CD14-positive monocyte (primary cell): ENCODE measurements around the gene UBAC1. TPM values are rescaled to one million over a fixed set of nuclear protein-coding genes. Genes with fewer than 3 reads are reported as not detected.
"Not testable (repeated sequence)": the region's sequence is repeated elsewhere in the genome, so short reads cannot be mapped to it uniquely, and the experiment has no call there.

Source experiments
- DNase-seq, 3 donors: peaks; one replicate each; pipeline ENCODE4 v3.0.0-alpha.2; 2011 to 2022
- H2AFZ ChIP-seq: 2 replicates; pipeline ENCODE4 v1.6.0; 2012; ENCODE audit warnings: mild to moderate bottlenecking, low read depth, low read length, inconsistent platforms; ENCODE audit not compliant: insufficient read depth, poor library complexity, severe bottlenecking
- H3K27ac ChIP-seq, 2 donors: 1 replicate in 1 of 2; 2 replicates in 1 of 2; pipeline ENCODE4 v1.5.1; 2012 to 2013; ENCODE audit warnings: low read length in 2 of 2, control low read depth in 1 of 2, inconsistent platforms in 1 of 2, low read depth in 1 of 2, mild to moderate bottlenecking in 1 of 2
- H3K27me3 ChIP-seq, 2 donors: one replicate each; pipeline versions ENCODE4 v1.6.0 to v1.6.1; 2011 to 2013; ENCODE audit warnings: low read length in 2 of 2; ENCODE audit not compliant: control insufficient read depth in 2 of 2, insufficient read depth in 2 of 2
- H3K36me3 ChIP-seq, 2 donors: replicated peaks in 1 of 2; 1 replicate in 1 of 2; 2 replicates in 1 of 2; pipeline versions ENCODE4 v1.5.1 to v1.6.1; 2012 to 2013; ENCODE audit warnings: low read length in 2 of 2, control low read depth in 1 of 2, inconsistent platforms in 1 of 2, mild to moderate bottlenecking in 1 of 2; ENCODE audit not compliant: insufficient read depth in 2 of 2, control insufficient read depth in 1 of 2
- H3K4me1 ChIP-seq, 2 donors: 1 replicate in 1 of 2; 2 replicates in 1 of 2; pipeline versions ENCODE4 v1.5.1 to v1.6.1; 2012 to 2013; ENCODE audit warnings: low read length in 2 of 2, control low read depth in 1 of 2, inconsistent platforms in 1 of 2, mild to moderate bottlenecking in 1 of 2, moderate library complexity in 1 of 2; ENCODE audit not compliant: insufficient read depth in 2 of 2, control insufficient read depth in 1 of 2
- H3K4me2 ChIP-seq: replicated peaks from 2 replicates; pipeline ENCODE3; 2012; ENCODE audit warnings: low read length, moderate library complexity, mild to moderate bottlenecking; ENCODE audit not compliant: poor library complexity, severe bottlenecking; ENCODE audit errors: extremely low read depth
- H3K4me3 ChIP-seq, 3 experiments: fragments of 200-600 bp in 1 of 3; sonication (generic) in 1 of 3; replicated peaks in 1 of 3; 1 replicate in 2 of 3; 2 replicates in 1 of 3; pipeline ENCODE4 v1.5.1; 2011 to 2013; ENCODE audit warnings: low read length in 3 of 3, mild to moderate bottlenecking in 3 of 3, control low read depth in 2 of 3, low read depth in 2 of 3, inconsistent platforms in 1 of 3, moderate library complexity in 1 of 3
- H3K79me2 ChIP-seq: 2 replicates; pipeline ENCODE4 v1.6.0; 2012; ENCODE audit warnings: mild to moderate bottlenecking, control low read depth, inconsistent platforms, low read length, moderate library complexity; ENCODE audit not compliant: insufficient read depth
- H3K9ac ChIP-seq: 2 replicates; pipeline ENCODE4 v1.6.0; 2017; ENCODE audit warnings: low read length, mild to moderate bottlenecking; ENCODE audit not compliant: insufficient read depth, poor library complexity, severe bottlenecking
- H3K9me3 ChIP-seq, 2 donors: replicated peaks in 1 of 2; 1 replicate in 1 of 2; 2 replicates in 1 of 2; pipeline versions ENCODE4 v1.5.1 to v1.6.1; 2012 to 2013; ENCODE audit warnings: low read length in 2 of 2, control low read depth in 1 of 2; ENCODE audit not compliant: control insufficient read depth in 1 of 2, insufficient read depth in 1 of 2
- H4K20me1 ChIP-seq: 2 replicates; pipeline ENCODE4 v1.6.0; 2012; ENCODE audit warnings: mild to moderate bottlenecking, low read length, control low read depth, moderate library complexity; ENCODE audit not compliant: insufficient read depth
- H3K27ac Mint-ChIP-seq, 7 donors: one replicate each; pipeline ENCODE4 v1.8.0; 2020; ENCODE audit warnings: mild to moderate bottlenecking in 7 of 7, mixed read lengths in 7 of 7, moderate library complexity in 6 of 7, inconsistent platforms in 2 of 7
- H3K27me3 Mint-ChIP-seq, 3 donors: one replicate each; pipeline ENCODE4 v1.8.0; 2021 to 2022; ENCODE audit warnings: low read depth in 3 of 3, mild to moderate bottlenecking in 3 of 3, mixed read lengths in 3 of 3, moderate library complexity in 3 of 3, inconsistent platforms in 1 of 3
- H3K36me3 Mint-ChIP-seq, 2 donors: one replicate each; pipeline ENCODE4 v1.8.0; 2020; ENCODE audit warnings: mixed read lengths in 2 of 2, inconsistent platforms in 1 of 2, mild to moderate bottlenecking in 1 of 2
- H3K4me1 Mint-ChIP-seq: one replicate; pipeline ENCODE4 v1.8.0; 2020; ENCODE audit warnings: mild to moderate bottlenecking, mixed read lengths
- H3K4me3 Mint-ChIP-seq, 2 donors: one replicate each; pipeline ENCODE4 v1.8.0; 2020; ENCODE audit warnings: mild to moderate bottlenecking in 2 of 2, mixed read lengths in 2 of 2, moderate library complexity in 1 of 2
- H3K9me3 Mint-ChIP-seq, 7 donors: one replicate each; pipeline ENCODE4 v1.8.0; 2020 to 2022; ENCODE audit warnings: mixed read lengths in 7 of 7, mild to moderate bottlenecking in 6 of 7, moderate library complexity in 6 of 7, inconsistent platforms in 2 of 7
- WGBS: methylation state at CpG from one replicate; pipeline ENCODE4 v1.1.5; 2013; ENCODE audit warnings: missing lambda C conversion rate; ENCODE audit not compliant: insufficient coverage; 5-methylcytosine and 5-hydroxymethylcytosine counted together
- intact Hi-C, 2 donors: fragments of 100-400 bp; cut with micrococcal nuclease; formaldehyde crosslinking; loops; one replicate each; pipeline versions ENCODE4 v1.15.0 to v1.15.1; 2023
- polyA plus RNA-seq, 3 donors: library from polyadenylated mRNA; depleted of rRNA in 1 of 3; unstranded in 2 of 3; stranded (reverse) in 1 of 3; fragments of 300-500 nt in 2 of 3; fragments of >200 nt in 1 of 3; fragmentation: Illumina TruSeq in 2 of 3; gene quantifications; 1 replicate in 2 of 3; 2 replicates in 1 of 3; pipeline ENCODE4 v1.2.3, GENCODE V29; 2012 to 2021
- TF ChIP-seq, protein P1 (sequence below): fragments of 200-600 bp; IDR thresholded peaks from one replicate; pipeline ENCODE4 v1.8.0; 2022; ENCODE audit warnings: antibody characterized with exemption, mild to moderate bottlenecking

UBAC1 gene
- polyA plus RNA-seq, 3 donors, result 35.8 to 63.1 (median 52.5) TPM

DNA sequence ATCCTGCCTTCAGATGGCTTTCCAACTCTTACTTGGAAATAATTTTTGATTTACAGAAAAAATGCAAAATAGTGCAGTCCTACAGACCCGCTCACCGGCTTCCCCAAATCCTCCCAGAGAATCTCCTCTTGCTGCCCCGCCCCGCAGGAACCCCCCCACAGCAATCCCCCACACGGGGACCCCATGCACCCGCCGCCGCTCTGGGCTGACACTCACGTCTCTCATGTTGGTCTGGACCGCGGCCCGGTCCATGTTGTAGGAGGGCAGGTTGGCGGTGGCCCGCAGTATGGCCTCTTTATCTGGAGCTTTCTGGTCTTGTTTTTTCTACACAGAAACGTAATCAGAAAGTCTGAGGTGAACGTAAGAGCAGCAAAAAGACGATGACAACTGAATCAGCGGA, 13.6 kb downstream of the UBAC1 start:
- peaks cover 64% of the 10 kb centered on the region for H4K20me1 ChIP-seq
- H3K9me3 ChIP-seq, result no peaks in the 10 kb centered on the region
- Mint-ChIP-seq H3K27me3 (no peaks in the 10 kb centered on the region), H3K36me3 (peaks cover 83 to 85% of the 10 kb centered on the region in 2 donors), H3K27ac (peak overlapping the region in 1 of 7 donors; percentile 22), H3K4me3 (no peak overlapping the region), H3K4me1 (no peaks in the 10 kb centered on the region), H3K9me3 (no peaks in the 10 kb centered on the region)
- H3K4me3 ChIP-seq, result no peak overlapping the region
- H3K36me3 ChIP-seq, result peaks cover 84 to 98% of the 10 kb centered on the region in 2 donors
- H3K27me3 ChIP-seq, result no peaks in the 10 kb centered on the region
- no peak overlapping the region for H3K4me2 ChIP-seq
- no peak for DNase-seq
- H2AFZ ChIP-seq, result no peak overlapping the region
- no peak overlapping the region for H3K9ac ChIP-seq
- 95% methylated on average over 17 of the region's 18 CpGs for WGBS
- no peak overlapping the region for H3K27ac ChIP-seq
- TF ChIP-seq, protein P1, sequence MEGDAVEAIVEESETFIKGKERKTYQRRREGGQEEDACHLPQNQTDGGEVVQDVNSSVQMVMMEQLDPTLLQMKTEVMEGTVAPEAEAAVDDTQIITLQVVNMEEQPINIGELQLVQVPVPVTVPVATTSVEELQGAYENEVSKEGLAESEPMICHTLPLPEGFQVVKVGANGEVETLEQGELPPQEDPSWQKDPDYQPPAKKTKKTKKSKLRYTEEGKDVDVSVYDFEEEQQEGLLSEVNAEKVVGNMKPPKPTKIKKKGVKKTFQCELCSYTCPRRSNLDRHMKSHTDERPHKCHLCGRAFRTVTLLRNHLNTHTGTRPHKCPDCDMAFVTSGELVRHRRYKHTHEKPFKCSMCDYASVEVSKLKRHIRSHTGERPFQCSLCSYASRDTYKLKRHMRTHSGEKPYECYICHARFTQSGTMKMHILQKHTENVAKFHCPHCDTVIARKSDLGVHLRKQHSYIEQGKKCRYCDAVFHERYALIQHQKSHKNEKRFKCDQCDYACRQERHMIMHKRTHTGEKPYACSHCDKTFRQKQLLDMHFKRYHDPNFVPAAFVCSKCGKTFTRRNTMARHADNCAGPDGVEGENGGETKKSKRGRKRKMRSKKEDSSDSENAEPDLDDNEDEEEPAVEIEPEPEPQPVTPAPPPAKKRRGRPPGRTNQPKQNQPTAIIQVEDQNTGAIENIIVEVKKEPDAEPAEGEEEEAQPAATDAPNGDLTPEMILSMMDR, result no peak
- no peaks in the 10 kb centered on the region for H3K4me1 ChIP-seq
- H3K79me2 ChIP-seq, result no peaks in the 10 kb centered on the region
- intact Hi-C loops, result no loop called here

DNA sequence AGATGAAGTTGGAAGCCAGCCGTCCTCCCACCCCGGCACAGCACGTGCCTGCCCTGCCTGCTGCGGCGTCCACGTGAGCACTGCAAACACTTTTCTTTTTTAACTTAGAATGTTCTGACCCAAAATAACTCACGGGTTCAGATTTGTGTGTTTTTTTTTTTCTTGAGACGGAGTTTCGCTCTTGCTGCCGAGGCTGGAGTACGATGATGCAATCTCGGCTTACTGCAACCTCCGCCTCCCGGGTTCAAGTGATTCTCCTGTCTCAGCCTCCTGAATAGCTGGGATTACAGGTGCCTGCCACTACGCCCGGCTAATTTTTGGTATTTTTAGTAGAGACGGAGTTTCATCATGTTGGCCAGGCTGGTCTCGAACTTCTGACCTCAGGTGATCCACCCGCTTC, 14.1 kb downstream of the UBAC1 start:
- peaks cover 84 to 98% of the 10 kb centered on the region in 2 donors for H3K36me3 ChIP-seq
- H3K4me1 Mint-ChIP-seq, H3K4me2 ChIP-seq, H3K9me3 Mint-ChIP-seq, H3K79me2 ChIP-seq, H3K4me1 ChIP-seq, H3K9ac ChIP-seq, H3K4me3 Mint-ChIP-seq, H3K27me3 Mint-ChIP-seq, H3K27ac ChIP-seq, H3K9me3 ChIP-seq, DNase-seq, H3K4me3 ChIP-seq, H3K27ac Mint-ChIP-seq, H3K27me3 ChIP-seq, intact Hi-C loops, H2AFZ ChIP-seq: not testable (repeated sequence)
- WGBS, result 97% methylated on average over 16 of the region's 19 CpGs
- peaks cover 66% of the 10 kb centered on the region for H4K20me1 ChIP-seq
- H3K36me3 Mint-ChIP-seq, result peaks cover 83 to 85% of the 10 kb centered on the region in 2 donors
